ENCODE results near the gene APP. TPM values are rescaled to one million over a fixed set of nuclear protein-coding genes. Genes with fewer than 3 reads are reported as not detected.
"Not testable (repeated sequence)": the region's sequence is repeated elsewhere in the genome, so short reads cannot be mapped to it uniquely, and the experiment has no call there.

The APP gene
- total RNA-seq, 1 donor: 373 TPM

GRCh38 chr21:26085127-26085526 lies 85.4 kb downstream of the APP start:
- Histone ChIP-seq H3K27me3 (ENCODE audit: insufficient read depth, low read length) (no peaks in the 10 kb centered on the region), H3K4me2 (ENCODE audit: insufficient read depth, low read length) (no peak overlapping the region), H3K4me3 (ENCODE audit: insufficient read depth, low read length) (no peak overlapping the region), H3K36me3 (ENCODE audit: insufficient read depth, low read length) (peaks cover 10% of the 10 kb centered on the region), H3K79me2 (ENCODE audit: insufficient read depth, low read length) (peaks cover 73% of the 10 kb centered on the region), H2AFZ (ENCODE audit: low read length) (no peak overlapping the region), H4K20me1 (ENCODE audit: insufficient read depth, low read length) (peaks cover 6% of the 10 kb centered on the region), H3K4me1 (ENCODE audit: insufficient read depth, low read length) (no peaks in the 10 kb centered on the region), H3K9me3 (ENCODE audit: low read depth, low read length) (no peaks in the 10 kb centered on the region), H3K27ac (ENCODE audit: low read depth, low read length) (no peak overlapping the region)
- DNase-seq (ENCODE audit: insufficient read length, low spot score, missing footprints): no peak
- no peak for TF ChIP-seq CTCF (IDR thresholded peaks at IDR 0.05; ENCODE audit: extremely low read depth, low read depth, low read length)

DNA sequence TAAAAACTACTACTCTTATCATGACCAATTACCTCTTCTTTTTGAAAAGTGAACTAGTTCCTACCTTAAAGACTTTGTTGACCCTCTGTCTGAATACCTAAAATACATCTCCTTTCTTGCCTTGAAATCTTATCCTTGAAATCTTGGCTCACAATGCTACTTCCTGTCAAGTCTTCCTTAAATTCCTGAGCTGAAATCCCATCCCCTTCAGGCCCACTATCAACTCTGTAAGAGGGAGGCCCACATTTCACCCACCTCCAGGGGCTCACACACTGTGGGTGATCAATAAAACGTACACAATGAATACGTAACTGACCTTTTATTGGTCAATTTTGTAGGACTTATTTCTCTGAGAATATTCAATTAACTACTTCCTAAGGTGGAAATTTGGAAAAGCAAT lies 88.0 kb downstream of the APP start:
- H3K79me2 ChIP-seq (ENCODE audit: insufficient read depth, low read length): peaks cover 67% of the 10 kb centered on the region
- TF ChIP-seq CTCF (IDR thresholded peaks at IDR 0.05; ENCODE audit: extremely low read depth, low read depth, low read length): no peak

GRCh38 chr21:26081175-26081760 lies 89.3 kb downstream of the APP start:
- not testable (repeated sequence) for H3K4me3 ChIP-seq (ENCODE audit: insufficient read depth, low read length); H3K27ac ChIP-seq (ENCODE audit: low read depth, low read length); H3K9me3 ChIP-seq (ENCODE audit: low read depth, low read length); H2AFZ ChIP-seq (ENCODE audit: low read length); H3K27me3 ChIP-seq (ENCODE audit: insufficient read depth, low read length); H4K20me1 ChIP-seq (ENCODE audit: insufficient read depth, low read length); H3K4me2 ChIP-seq (ENCODE audit: insufficient read depth, low read length); H3K36me3 ChIP-seq (ENCODE audit: insufficient read depth, low read length); H3K4me1 ChIP-seq (ENCODE audit: insufficient read depth, low read length); DNase-seq (ENCODE audit: insufficient read length, low spot score, missing footprints)
- H3K79me2 ChIP-seq (ENCODE audit: insufficient read depth, low read length): peaks cover 66% of the 10 kb centered on the region

More for the DNA sequence above, 88.0 kb downstream of the APP start:
- H3K27me3 ChIP-seq (ENCODE audit: insufficient read depth, low read length): no peaks in the 10 kb centered on the region
- H3K4me3 ChIP-seq (ENCODE audit: insufficient read depth, low read length): no peak overlapping the region
- H4K20me1 ChIP-seq (ENCODE audit: insufficient read depth, low read length): peaks cover 6% of the 10 kb centered on the region
- no peak for DNase-seq (ENCODE audit: insufficient read length, low spot score, missing footprints)
- H3K4me1 ChIP-seq (ENCODE audit: insufficient read depth, low read length): peaks cover 4% of the 10 kb centered on the region
- no peak overlapping the region for H3K4me2 ChIP-seq (ENCODE audit: insufficient read depth, low read length)
- peaks cover 4% of the 10 kb centered on the region for H3K36me3 ChIP-seq (ENCODE audit: insufficient read depth, low read length)
- no peak overlapping the region for H2AFZ ChIP-seq (ENCODE audit: low read length)
- no peak overlapping the region for H3K27ac ChIP-seq (ENCODE audit: low read depth, low read length)
- no peaks in the 10 kb centered on the region for H3K9me3 ChIP-seq (ENCODE audit: low read depth, low read length)

- H3K9me3 ChIP-seq (ENCODE audit: low read depth, low read length): no peaks in the 10 kb centered on the region
- no peaks in the 10 kb centered on the region for H3K36me3 ChIP-seq (ENCODE audit: insufficient read depth, low read length)
- no peak overlapping the region for H3K27ac ChIP-seq (ENCODE audit: low read depth, low read length)
- H3K79me2 ChIP-seq (ENCODE audit: insufficient read depth, low read length): peaks cover 65% of the 10 kb centered on the region
- no peak for TF ChIP-seq CTCF (IDR thresholded peaks at IDR 0.05; ENCODE audit: extremely low read depth, low read depth, low read length)
- peaks cover 4% of the 10 kb centered on the region for H3K4me1 ChIP-seq (ENCODE audit: insufficient read depth, low read length)
- H3K27me3 ChIP-seq (ENCODE audit: insufficient read depth, low read length): no peaks in the 10 kb centered on the region
- no peak overlapping the region for H3K4me3 ChIP-seq (ENCODE audit: insufficient read depth, low read length)
- DNase-seq (ENCODE audit: insufficient read length, low spot score, missing footprints): no peak
- no peak overlapping the region for H2AFZ ChIP-seq (ENCODE audit: low read length)
- no peaks in the 10 kb centered on the region for H4K20me1 ChIP-seq (ENCODE audit: insufficient read depth, low read length)
- H3K4me2 ChIP-seq (ENCODE audit: insufficient read depth, low read length): no peak overlapping the region
Observed at GRCh38 chr21:26080211-26080610, 90.4 kb downstream of the APP start.

All from osteoblast (primary cell).